Right kidney (tissue), 9 donors: ENCODE results near the gene ZNF483.
"Not testable (repeated sequence)": the region's sequence is repeated elsewhere in the genome, so short reads cannot be mapped to it uniquely, and the experiment has no call there.

Experiments used
- DNase-seq: peaks from one replicate; pipeline ENCODE4 v3.0.0-alpha.2; 2016
- long read RNA-seq, 8 donors: transcript quantifications; one replicate each; lab custom pipeline, GENCODE V29; 2026

ZNF483 gene
- long read RNA-seq, donor 1, partial matches to known transcripts, result 334 of 376 reads
- long read RNA-seq, donor 1, other reads (novel, unspliced or antisense), result 41 of 376 reads
- long read RNA-seq, donor 2, partial matches to known transcripts, result 123 of 200 reads
- long read RNA-seq, donor 2, other reads (novel, unspliced or antisense), result 77 of 200 reads
- long read RNA-seq, donor 3, partial matches to known transcripts, result 121 of 183 reads
- long read RNA-seq, donor 3, other reads (novel, unspliced or antisense), result 61 of 183 reads
- long read RNA-seq, donor 4, partial matches to known transcripts, result 0 of 1 reads
- long read RNA-seq, donor 4, other reads (novel, unspliced or antisense), result 0 of 1 reads
- long read RNA-seq, donor 5, partial matches to known transcripts, result 282 of 321 reads
- long read RNA-seq, donor 5, other reads (novel, unspliced or antisense), result 38 of 321 reads
- long read RNA-seq, donor 6, partial matches to known transcripts, result 251 of 349 reads
- long read RNA-seq, donor 6, other reads (novel, unspliced or antisense), result 98 of 349 reads
- long read RNA-seq, donor 7, partial matches to known transcripts, result 334 of 370 reads
- long read RNA-seq, donor 7, other reads (novel, unspliced or antisense), result 36 of 370 reads
- long read RNA-seq, donor 8, partial matches to known transcripts, result 153 of 338 reads
- long read RNA-seq, donor 8, other reads (novel, unspliced or antisense), result 183 of 338 reads

GRCh38 chr9:111525056-111525977, at the start of gene ZNF483:
Gene ZNF483, plus strand, starts transcription at chr9:111525179. Its CDS starts 2,217 bp downstream, at chr9:111527396.
- peak; percentile 92 for DNase-seq

- no peak for DNase-seq
Observed at GRCh38 chr9:111475195-111475594, 49.8 kb upstream of the ZNF483 start.

- no peak for DNase-seq
Observed at GRCh38 chr9:111477677-111478076, 47.3 kb upstream of the ZNF483 start.

- DNase-seq, result peak; percentile 34
Observed at GRCh38 chr9:111481885-111482636, 42.9 kb upstream of the ZNF483 start.

GRCh38 chr9:111482694-111483438, 42.1 kb upstream of the ZNF483 start:
- DNase-seq, result peak; percentile 92

- no peak for DNase-seq
Observed at GRCh38 chr9:111483439-111483857, 41.5 kb upstream of the ZNF483 start.

GRCh38 chr9:111483858-111484571, 41.0 kb upstream of the ZNF483 start, which contains the start of gene ECPAS:
Gene ECPAS, minus strand, starts transcription at chr9:111484383. Its CDS starts 11,465 bp downstream, at chr9:111472918.
- peak; percentile 92 for DNase-seq

- DNase-seq, result no peak
Observed at GRCh38 chr9:111484572-111484894, 40.4 kb upstream of the ZNF483 start.

- not testable (repeated sequence) for DNase-seq
Observed at GRCh38 chr9:111497196-111497595, 27.8 kb upstream of the ZNF483 start.

GRCh38 chr9:111501005-111501562, 23.9 kb upstream of the ZNF483 start:
- no peak for DNase-seq

- no peak for DNase-seq
Observed at GRCh38 chr9:111501648-111502047, 23.3 kb upstream of the ZNF483 start.

GRCh38 chr9:111502506-111502905, 22.5 kb upstream of the ZNF483 start:
- DNase-seq, result no peak

GRCh38 chr9:111511581-111511980, 13.4 kb upstream of the ZNF483 start:
- DNase-seq, result not testable (repeated sequence)

GRCh38 chr9:111514967-111515366, 10.0 kb upstream of the ZNF483 start:
- no peak for DNase-seq

GRCh38 chr9:111516061-111516465, 8.9 kb upstream of the ZNF483 start:
- no peak for DNase-seq

- no peak for DNase-seq
Observed at GRCh38 chr9:111524731-111525055, 286 bp upstream of the ZNF483 start.

GRCh38 chr9:111527347-111527746, 2.4 kb downstream of the ZNF483 start:
- no peak for DNase-seq

- no peak for DNase-seq
Observed at GRCh38 chr9:111529787-111530186, 4.8 kb downstream of the ZNF483 start.

- no peak for DNase-seq
Observed at GRCh38 chr9:111531716-111532115, 6.7 kb downstream of the ZNF483 start.
